Left hindlimb (tissue), 1 donor: ENCODE data around the gene ADAMTS19.

Experiments
- DNase-seq: peaks from one replicate; pipeline ENCODE4 v3.0.0-alpha.2; 2018

ADAMTS19 gene

DNA sequence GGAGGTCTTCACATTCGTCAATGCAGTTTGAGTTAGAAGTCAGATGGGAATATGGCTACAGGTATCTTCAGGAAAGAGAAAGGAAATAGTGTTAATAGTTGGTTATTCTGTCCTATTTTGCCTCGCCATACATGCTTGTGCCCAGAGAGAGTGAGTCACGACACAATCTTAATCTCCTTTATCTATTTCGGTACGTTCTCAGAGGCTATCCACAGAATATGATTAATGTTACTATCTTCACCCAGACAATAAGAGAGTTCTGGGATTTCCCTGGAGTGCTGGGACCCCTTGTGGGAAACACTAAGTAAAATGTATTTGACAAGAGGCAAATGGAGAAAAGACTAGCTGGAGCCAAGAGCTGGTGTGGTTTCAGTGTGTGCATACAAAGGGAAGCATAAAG lies 313.3 kb downstream of the ADAMTS19 start:
- no peak for DNase-seq

DNA sequence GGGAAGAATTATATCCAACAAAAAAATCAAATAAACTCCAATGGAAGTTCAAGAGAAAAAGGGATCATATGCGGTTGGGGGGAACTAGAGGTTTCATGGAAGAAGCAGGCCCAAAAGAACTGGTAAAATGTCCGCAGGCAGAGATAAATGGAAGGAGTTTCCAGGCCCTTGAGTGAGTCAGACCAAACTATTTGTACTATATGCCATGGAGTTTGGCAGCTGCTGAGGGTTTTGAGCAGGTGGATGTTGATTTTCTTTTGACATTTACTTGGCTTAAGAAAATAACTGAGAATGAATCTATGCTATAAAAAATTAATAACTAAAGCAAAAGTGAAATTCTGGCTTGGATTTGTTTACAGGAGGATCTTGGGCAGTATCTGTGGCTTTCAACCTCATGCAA lies 321.5 kb downstream of the ADAMTS19 start:
- no peak for DNase-seq
